Prostate gland (tissue), 2 donors: Measurements from ENCODE around the gene PLEKHM3.

Experiments used
- CTCF ChIP-seq, 4 experiments: fragments of 200-600 bp in 2 of 4; fragments of 450-650 bp in 2 of 4; sonication (generic) in 2 of 4; IDR thresholded peaks; 1 replicate in 3 of 4; 2 replicates in 1 of 4; pipeline ENCODE4 v1.5.1; 2016 to 2019; ENCODE audit warnings: antibody characterized with exemption in 4 of 4, mild to moderate bottlenecking in 2 of 4, moderate library complexity in 2 of 4
- POLR2AphosphoS5 ChIP-seq: sonication (generic); formaldehyde crosslinking; IDR thresholded peaks from one replicate; pipeline ENCODE4 v1.6.1; 2017; ENCODE audit warnings: antibody characterized with exemption

GRCh38 chr2:207860685-207861084 lies 164.6 kb downstream of the PLEKHM3 start:
- TF ChIP-seq CTCF (IDR thresholded peaks at IDR 0.05) (no peak), POLR2AphosphoS5 (no peak)
